Neutrophil (primary cell): Measurements from ENCODE around the gene TBC1D22A.

Experiments
- H3K27ac ChIP-seq: fragments of 200-600 bp; sonication (generic); 2 replicates; pipeline ENCODE4 v1.5.1; 2016; ENCODE audit warnings: mild to moderate bottlenecking, moderate library complexity
- H3K27me3 ChIP-seq: fragments of 200-600 bp; sonication (generic); 2 replicates; pipeline ENCODE4 v1.6.0; 2016; ENCODE audit warnings: mild to moderate bottlenecking
- H3K36me3 ChIP-seq: fragments of 200-600 bp; sonication (generic); 2 replicates; pipeline ENCODE4 v1.5.1; 2017
- H3K4me1 ChIP-seq, 2 experiments: fragments of 200-600 bp in 1 of 2; sonication (generic) in 1 of 2; 1 replicate in 1 of 2; 2 replicates in 1 of 2; pipeline versions ENCODE4 v1.5.1 to v1.6.1; 2013 to 2016; ENCODE audit warnings: low read depth in 1 of 2, low read length in 1 of 2, mild to moderate bottlenecking in 1 of 2, moderate library complexity in 1 of 2; ENCODE audit not compliant: control insufficient read depth in 1 of 2, insufficient read depth in 1 of 2
- H3K4me3 ChIP-seq, 2 experiments: fragments of 200-600 bp in 1 of 2; sonication (generic) in 1 of 2; 1 replicate in 1 of 2; 2 replicates in 1 of 2; pipeline ENCODE4 v1.5.1; 2013 to 2016; ENCODE audit warnings: low read depth in 1 of 2, low read length in 1 of 2, mild to moderate bottlenecking in 1 of 2, moderate library complexity in 1 of 2
- H3K9me3 ChIP-seq: fragments of 200-600 bp; sonication (generic); 2 replicates; pipeline ENCODE4 v1.5.1; 2016
- TF ChIP-seq, protein P1 (sequence below): fragments of 200-600 bp; sonication (generic); IDR thresholded peaks from 2 replicates; pipeline ENCODE4 v1.5.1; 2016; ENCODE audit warnings: antibody characterized with exemption

TBC1D22A gene

DNA sequence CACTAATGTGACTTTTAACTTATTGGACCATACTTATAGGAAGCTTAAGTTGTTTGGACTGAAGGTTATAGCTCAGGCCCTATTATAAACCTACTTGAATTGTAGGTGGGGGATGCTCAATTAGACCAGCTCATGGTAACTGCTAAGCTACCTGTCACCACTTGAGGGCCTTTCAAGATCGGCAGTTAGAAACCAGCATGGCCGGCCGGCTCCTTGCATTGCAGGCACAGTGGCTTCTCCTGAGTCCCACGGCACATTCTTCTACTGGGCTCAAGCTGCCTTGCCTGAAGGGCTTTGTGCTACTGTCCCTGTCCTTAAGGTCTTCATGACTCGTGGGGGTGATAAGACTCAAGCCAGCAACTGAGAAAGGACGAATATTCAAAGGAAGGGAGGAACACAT is 70.8 kb downstream of the TBC1D22A start:
- Histone ChIP-seq H3K27ac (no peak overlapping the region), H3K27me3 (no peaks in the 10 kb centered on the region), H3K9me3 (peaks cover 8% of the 10 kb centered on the region), H3K36me3 (peaks cover 12% of the 10 kb centered on the region), H3K4me3 (no peak overlapping the region), H3K4me1 (no peaks in the 10 kb centered on the region)
- TF ChIP-seq, protein P1, sequence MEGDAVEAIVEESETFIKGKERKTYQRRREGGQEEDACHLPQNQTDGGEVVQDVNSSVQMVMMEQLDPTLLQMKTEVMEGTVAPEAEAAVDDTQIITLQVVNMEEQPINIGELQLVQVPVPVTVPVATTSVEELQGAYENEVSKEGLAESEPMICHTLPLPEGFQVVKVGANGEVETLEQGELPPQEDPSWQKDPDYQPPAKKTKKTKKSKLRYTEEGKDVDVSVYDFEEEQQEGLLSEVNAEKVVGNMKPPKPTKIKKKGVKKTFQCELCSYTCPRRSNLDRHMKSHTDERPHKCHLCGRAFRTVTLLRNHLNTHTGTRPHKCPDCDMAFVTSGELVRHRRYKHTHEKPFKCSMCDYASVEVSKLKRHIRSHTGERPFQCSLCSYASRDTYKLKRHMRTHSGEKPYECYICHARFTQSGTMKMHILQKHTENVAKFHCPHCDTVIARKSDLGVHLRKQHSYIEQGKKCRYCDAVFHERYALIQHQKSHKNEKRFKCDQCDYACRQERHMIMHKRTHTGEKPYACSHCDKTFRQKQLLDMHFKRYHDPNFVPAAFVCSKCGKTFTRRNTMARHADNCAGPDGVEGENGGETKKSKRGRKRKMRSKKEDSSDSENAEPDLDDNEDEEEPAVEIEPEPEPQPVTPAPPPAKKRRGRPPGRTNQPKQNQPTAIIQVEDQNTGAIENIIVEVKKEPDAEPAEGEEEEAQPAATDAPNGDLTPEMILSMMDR = no peak

DNA sequence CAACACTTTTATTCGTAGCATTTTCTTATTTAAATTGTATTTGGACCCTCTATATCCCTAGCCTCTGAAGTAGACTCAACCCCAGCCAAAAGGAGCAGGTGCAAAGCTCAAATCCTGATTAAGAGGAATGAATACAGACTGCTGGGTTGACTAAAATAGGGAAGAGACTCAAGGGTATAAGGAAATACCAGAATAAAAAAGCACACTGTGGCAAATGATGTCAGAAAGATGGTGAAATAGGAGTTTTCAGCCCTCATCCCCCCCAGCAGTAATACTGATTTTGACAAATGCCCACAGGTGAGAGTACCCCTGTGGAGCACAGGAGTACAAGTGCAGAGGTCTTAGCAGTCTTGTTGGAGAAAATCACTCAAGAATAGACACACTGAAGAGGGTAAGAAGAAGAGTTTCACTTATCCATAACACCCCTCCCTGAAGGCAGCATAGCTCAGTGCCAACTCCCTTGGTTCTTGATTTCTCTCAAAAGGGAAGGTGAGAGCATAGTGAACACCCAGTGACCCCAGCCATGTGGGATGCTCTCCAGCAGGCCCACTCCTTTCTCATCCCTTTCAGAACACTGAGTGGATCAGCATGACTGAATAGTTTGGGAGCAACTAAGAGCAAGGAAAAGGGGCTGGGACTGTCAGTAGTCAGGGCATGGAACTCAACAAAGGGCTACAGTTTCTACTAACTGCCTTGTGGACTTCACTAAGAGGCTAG is 71.7 kb downstream of the TBC1D22A start:
- Histone ChIP-seq H3K4me1 (no peaks in the 10 kb centered on the region), H3K36me3 (peaks cover 11% of the 10 kb centered on the region), H3K4me3 (no peak overlapping the region), H3K27ac (no peak overlapping the region), H3K27me3 (no peaks in the 10 kb centered on the region), H3K9me3 (peaks cover 8% of the 10 kb centered on the region)
- TF ChIP-seq, protein P1 = no peak

DNA sequence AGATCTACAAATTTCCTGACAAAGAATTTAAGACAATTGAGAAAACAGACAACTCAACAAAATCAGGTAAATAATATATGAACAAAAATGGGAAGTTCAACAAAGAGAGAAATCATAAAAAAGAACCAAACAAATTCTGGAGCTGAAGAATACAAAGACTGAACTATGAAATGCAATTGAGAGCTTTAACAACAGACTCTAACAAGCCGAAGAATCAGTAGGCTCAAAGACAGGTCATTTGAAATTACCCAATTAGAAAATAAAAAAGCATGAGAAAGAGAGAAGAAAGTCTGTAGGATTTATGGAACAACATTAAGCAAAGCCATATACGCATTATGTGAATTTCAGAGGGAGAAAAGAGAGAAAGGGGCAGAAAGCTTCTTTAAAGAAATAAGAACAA is 72.8 kb downstream of the TBC1D22A start:
- H3K4me3 ChIP-seq = no peak overlapping the region
- H3K9me3 ChIP-seq = peaks cover 8% of the 10 kb centered on the region
- peaks cover 3% of the 10 kb centered on the region for H3K36me3 ChIP-seq
- no peak overlapping the region for H3K27ac ChIP-seq
- H3K4me1 ChIP-seq = no peaks in the 10 kb centered on the region
- TF ChIP-seq, protein P1 = no peak
- no peaks in the 10 kb centered on the region for H3K27me3 ChIP-seq

DNA sequence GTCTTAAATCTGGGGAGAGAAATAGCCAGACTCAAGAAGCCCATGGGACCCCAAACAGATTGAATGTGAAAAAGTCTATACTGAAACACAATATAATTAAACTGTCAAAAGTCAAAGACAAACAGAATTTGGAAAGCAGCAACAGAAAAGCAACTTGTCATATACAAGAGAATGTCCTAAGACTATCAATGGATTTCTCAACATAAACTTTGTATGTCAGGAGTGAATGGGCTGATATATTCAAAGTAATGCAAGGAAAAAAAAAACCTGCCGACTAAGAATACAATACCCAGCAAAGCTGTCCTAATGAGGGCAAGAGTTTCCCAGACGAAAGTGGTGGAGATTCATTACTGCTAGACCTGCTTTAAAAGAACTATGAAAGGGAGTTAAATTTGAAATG is 73.2 kb downstream of the TBC1D22A start:
- H3K4me3 ChIP-seq = no peak overlapping the region
- no peak overlapping the region for H3K27ac ChIP-seq
- no peaks in the 10 kb centered on the region for H3K4me1 ChIP-seq
- H3K36me3 ChIP-seq = peaks cover 3% of the 10 kb centered on the region
- H3K9me3 ChIP-seq = peaks cover 8% of the 10 kb centered on the region
- TF ChIP-seq, protein P1 = no peak
- H3K27me3 ChIP-seq = no peaks in the 10 kb centered on the region

DNA sequence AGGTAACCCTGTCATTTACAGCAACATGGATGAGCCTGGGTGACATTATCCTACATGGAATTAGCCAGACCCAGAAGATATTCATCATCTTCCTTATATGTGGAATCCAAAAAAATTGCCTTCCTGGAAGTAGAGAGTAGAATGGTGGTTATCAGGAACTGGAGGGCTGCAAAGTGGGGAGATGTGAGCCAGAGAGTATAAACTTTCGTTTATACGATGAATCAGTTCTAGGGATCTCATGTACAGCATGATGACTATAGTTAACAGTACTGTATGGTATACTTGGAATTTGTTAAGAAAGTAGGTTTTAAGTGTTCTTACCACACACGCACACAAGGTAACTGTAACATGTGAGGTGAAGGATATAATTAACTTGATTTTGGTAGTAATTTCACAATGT is 79.1 kb downstream of the TBC1D22A start:
- peaks cover 5% of the 10 kb centered on the region for H3K36me3 ChIP-seq
- H3K9me3 ChIP-seq = no peaks in the 10 kb centered on the region
- H3K27me3 ChIP-seq = no peaks in the 10 kb centered on the region
- H3K4me3 ChIP-seq = no peak overlapping the region
- H3K4me1 ChIP-seq = no peaks in the 10 kb centered on the region
- H3K27ac ChIP-seq = no peak overlapping the region
- TF ChIP-seq, protein P1 = no peak
